DOHH2 (cell line): ENCODE results near the gene IGF2BP2.

Experiments used
- EZH2phosphoT487 ChIP-seq: fragments of 200-600 bp; sonication (generic); IDR thresholded peaks from 2 replicates; pipeline ENCODE4 v1.6.1; 2017; ENCODE audit warnings: borderline replicate concordance, mild to moderate bottlenecking, antibody characterized with exemption, low read length, moderate library complexity, mixed read lengths
- TF ChIP-seq, protein P1 (sequence below): fragments of 200-600 bp; sonication (generic); IDR thresholded peaks from one replicate; pipeline ENCODE4 v1.5.1; 2014; ENCODE audit warnings: antibody characterized with exemption, mild to moderate bottlenecking, low read depth, low read length; ENCODE audit not compliant: poor library complexity, severe bottlenecking

DNA sequence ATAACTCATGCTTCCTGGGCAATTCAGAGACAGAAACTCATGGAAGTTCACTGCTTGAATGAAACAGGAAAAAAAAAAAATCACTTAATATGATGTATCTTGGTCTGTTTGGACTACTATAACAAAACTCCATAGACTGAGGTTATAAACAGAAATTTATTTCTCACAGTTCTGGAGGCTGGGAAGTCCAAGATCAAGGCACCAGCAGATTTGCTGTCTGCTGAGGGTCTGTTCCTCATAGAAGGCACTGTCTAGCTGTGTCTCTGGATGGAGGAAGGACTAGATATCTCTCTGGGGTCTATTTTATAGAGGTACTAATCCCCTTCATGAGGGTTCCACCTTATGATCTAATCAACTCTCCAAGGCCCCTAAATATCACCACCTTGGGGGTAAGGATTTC, 119.3 kb downstream of the IGF2BP2 start:
- TF ChIP-seq, protein P1, sequence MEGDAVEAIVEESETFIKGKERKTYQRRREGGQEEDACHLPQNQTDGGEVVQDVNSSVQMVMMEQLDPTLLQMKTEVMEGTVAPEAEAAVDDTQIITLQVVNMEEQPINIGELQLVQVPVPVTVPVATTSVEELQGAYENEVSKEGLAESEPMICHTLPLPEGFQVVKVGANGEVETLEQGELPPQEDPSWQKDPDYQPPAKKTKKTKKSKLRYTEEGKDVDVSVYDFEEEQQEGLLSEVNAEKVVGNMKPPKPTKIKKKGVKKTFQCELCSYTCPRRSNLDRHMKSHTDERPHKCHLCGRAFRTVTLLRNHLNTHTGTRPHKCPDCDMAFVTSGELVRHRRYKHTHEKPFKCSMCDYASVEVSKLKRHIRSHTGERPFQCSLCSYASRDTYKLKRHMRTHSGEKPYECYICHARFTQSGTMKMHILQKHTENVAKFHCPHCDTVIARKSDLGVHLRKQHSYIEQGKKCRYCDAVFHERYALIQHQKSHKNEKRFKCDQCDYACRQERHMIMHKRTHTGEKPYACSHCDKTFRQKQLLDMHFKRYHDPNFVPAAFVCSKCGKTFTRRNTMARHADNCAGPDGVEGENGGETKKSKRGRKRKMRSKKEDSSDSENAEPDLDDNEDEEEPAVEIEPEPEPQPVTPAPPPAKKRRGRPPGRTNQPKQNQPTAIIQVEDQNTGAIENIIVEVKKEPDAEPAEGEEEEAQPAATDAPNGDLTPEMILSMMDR, result no peak
- no peak for TF ChIP-seq EZH2phosphoT487
